Tibial artery (tissue), 4 donors: Measurements from ENCODE around the gene CPA3.

Experiments used
- DNase-seq, 2 donors: peaks; one replicate each; pipeline ENCODE4 v3.0.0-alpha.2; 2019
- H3K27ac ChIP-seq, 2 donors: fragments of 200-600 bp; sonication (generic) in 1 of 2; 1 replicate in 1 of 2; 2 replicates in 1 of 2; pipeline ENCODE4 v1.5.1; 2018 to 2019; ENCODE audit warnings: mild to moderate bottlenecking in 1 of 2
- H3K27me3 ChIP-seq, 2 donors: fragments of 200-600 bp; sonication (generic) in 1 of 2; one replicate each; pipeline versions ENCODE4 v1.5.1 to v1.6.0; 2016 to 2019
- H3K36me3 ChIP-seq, 3 donors: fragments of 200-600 bp; sonication (generic) in 2 of 3; one replicate each; pipeline ENCODE4 v1.5.1; 2016 to 2019; ENCODE audit warnings: mild to moderate bottlenecking in 2 of 3
- H3K4me1 ChIP-seq, 4 donors: fragments of 200-600 bp; sonication (generic) in 2 of 4; 1 replicate in 3 of 4; 2 replicates in 1 of 4; pipeline ENCODE4 v1.5.1; 2016 to 2019
- H3K4me3 ChIP-seq, 2 donors: fragments of 200-600 bp; sonication (generic) in 1 of 2; 1 replicate in 1 of 2; 2 replicates in 1 of 2; pipeline ENCODE4 v1.5.1; 2018 to 2019; ENCODE audit warnings: mild to moderate bottlenecking in 2 of 2
- H3K9me3 ChIP-seq, 3 donors: fragments of 200-600 bp; sonication (generic) in 1 of 3; one replicate each; pipeline ENCODE4 v1.5.1; 2016 to 2019
- CTCF ChIP-seq, 2 experiments: fragments of 200-600 bp in 1 of 2; fragments of 450-650 bp in 1 of 2; IDR thresholded peaks; one replicate each; pipeline ENCODE4 v1.5.1; 2017 to 2019; ENCODE audit warnings: antibody characterized with exemption in 2 of 2, mild to moderate bottlenecking in 1 of 2, moderate library complexity in 1 of 2
- intact Hi-C: fragments of 100-400 bp; cut with DNase I; formaldehyde crosslinking; loops from one replicate; pipeline ENCODE4 v1.15.0; 2023; ENCODE audit warnings: low total_unique reads

CPA3 gene

GRCh38 chr3:148823026-148823425 lies 42.1 kb upstream of the CPA3 start:
- Histone ChIP-seq H3K36me3 (no peaks in the 10 kb centered on the region), H3K4me3 (no peak overlapping the region), H3K27ac (no peak overlapping the region), H3K4me1 (no peaks in the 10 kb centered on the region), H3K27me3 (no peaks in the 10 kb centered on the region), H3K9me3 (peaks cover 0 to 4% (median 0%) of the 10 kb centered on the region in 3 donors)
- no peak for DNase-seq
- intact Hi-C loops: no loop called here
- TF ChIP-seq CTCF (IDR thresholded peaks at IDR 0.05): no peak

DNA sequence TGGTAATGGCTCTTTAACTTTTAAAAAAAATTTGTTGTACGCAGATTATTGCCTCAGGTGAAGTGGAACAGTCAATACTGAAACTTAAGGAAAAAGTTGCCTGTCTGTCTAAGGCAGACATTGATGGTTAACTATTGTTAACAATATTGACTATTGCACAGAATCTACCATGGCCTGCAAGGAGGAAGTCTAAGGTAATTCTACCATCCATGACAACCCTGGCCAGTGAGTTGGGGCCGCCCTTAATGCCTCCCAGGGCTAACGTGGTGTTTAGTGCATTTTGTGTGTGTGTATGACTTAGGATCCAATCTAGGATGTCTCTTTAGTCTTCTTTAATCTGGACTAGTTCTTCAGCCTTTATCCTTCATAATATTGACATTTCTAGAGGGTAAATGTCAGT lies 39.6 kb upstream of the CPA3 start:
- Histone ChIP-seq H3K4me3 (no peak overlapping the region), H3K4me1 (no peaks in the 10 kb centered on the region), H3K36me3 (no peaks in the 10 kb centered on the region), H3K27ac (no peak overlapping the region), H3K27me3 (no peaks in the 10 kb centered on the region), H3K9me3 (peaks cover 0 to 4% (median 0%) of the 10 kb centered on the region in 3 donors)
- DNase-seq: no peak
- intact Hi-C loops: no loop called here
- no peak for TF ChIP-seq CTCF (IDR thresholded peaks at IDR 0.05)

- Histone ChIP-seq H3K27ac (no peak within 1 kb of the TSS), H3K4me1 (no peaks in the 10 kb centered on the region)
These were observed 37.5 kb upstream of the CPA3 start, which contains the start of gene CPB1 for GRCh38 chr3:148827585-148827984. Gene CPB1 (plus strand): TSS chr3:148827811. CDS start chr3:148827824, 13 bp downstream.

DNA sequence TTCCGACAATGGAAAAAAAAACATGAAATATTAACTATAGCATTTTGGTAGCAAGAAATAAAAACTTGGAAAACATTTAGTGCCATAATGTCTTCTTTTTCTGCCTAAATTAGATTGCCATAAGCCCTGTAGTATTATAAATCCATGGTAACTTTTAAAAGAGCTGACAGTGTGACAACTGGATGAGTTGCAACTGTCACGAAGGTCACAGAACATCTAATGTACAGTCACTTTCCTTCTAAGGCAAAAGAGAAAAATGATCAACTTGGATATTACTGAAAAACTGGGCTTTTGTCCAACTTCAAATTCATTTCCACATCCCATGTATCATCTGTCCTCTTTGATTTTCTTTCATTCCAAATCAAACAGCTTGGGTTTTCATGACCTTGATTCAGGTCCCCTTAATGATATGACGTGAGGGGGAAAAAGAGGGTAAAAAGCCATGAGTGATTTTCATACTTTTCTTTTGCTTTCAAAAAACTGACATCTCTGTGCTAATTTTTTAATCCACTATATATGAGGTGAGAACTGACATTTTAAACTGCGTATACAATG lies 36.9 kb upstream of the CPA3 start:
- Histone ChIP-seq H3K9me3 (no peaks in the 10 kb centered on the region), H3K36me3 (no peaks in the 10 kb centered on the region), H3K4me1 (no peaks in the 10 kb centered on the region), H3K27ac (no peak overlapping the region), H3K27me3 (no peaks in the 10 kb centered on the region), H3K4me3 (no peak overlapping the region)
- no peak for DNase-seq
- no peak for TF ChIP-seq CTCF (IDR thresholded peaks at IDR 0.05)
- intact Hi-C loops: no loop called here

More at GRCh38 chr3:148827585-148827984, 37.5 kb upstream of the CPA3 start, which contains the start of gene CPB1:
- Histone ChIP-seq H3K36me3 (no peaks in the 10 kb centered on the region), H3K4me3 (no peak within 1 kb of the TSS), H3K9me3 (peaks cover 0 to under 1% (median 0%) of the 10 kb centered on the region in 3 donors), H3K27me3 (no peaks in the 10 kb centered on the region)
- no peak for TF ChIP-seq CTCF (IDR thresholded peaks at IDR 0.05)
- intact Hi-C loops: no loop called here
- DNase-seq: no peak

DNA sequence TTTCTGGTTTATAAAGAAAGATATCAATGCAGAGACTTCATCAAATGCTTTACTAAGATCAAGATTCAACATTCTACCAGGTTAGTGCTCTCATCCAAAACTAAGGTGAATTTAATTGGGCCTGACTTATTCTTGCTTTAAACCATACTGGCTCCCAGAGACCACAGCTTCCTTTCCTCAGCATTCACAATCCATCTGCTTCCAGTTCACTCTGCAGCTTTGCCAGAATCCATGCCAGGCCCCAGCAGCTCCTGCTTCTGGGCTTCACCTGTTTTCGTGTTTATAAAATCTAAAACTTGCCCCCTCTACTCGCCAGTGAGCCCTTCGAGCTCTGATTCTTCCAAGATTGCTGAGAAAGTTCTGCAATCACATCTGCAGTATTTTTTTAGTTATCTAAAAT lies 35.2 kb upstream of the CPA3 start:
- Histone ChIP-seq H3K4me3 (no peak overlapping the region), H3K27me3 (no peaks in the 10 kb centered on the region), H3K27ac (no peak overlapping the region), H3K36me3 (no peaks in the 10 kb centered on the region), H3K9me3 (no peaks in the 10 kb centered on the region), H3K4me1 (no peaks in the 10 kb centered on the region)
- intact Hi-C loops: no loop called here
- DNase-seq: no peak
- no peak for TF ChIP-seq CTCF (IDR thresholded peaks at IDR 0.05)

GRCh38 chr3:148833223-148833622 lies 31.9 kb upstream of the CPA3 start:
- H3K4me3 ChIP-seq: no peak overlapping the region
- DNase-seq: no peak
- H3K27me3 ChIP-seq: no peaks in the 10 kb centered on the region
- H3K4me1 ChIP-seq: no peaks in the 10 kb centered on the region
- H3K36me3 ChIP-seq: no peaks in the 10 kb centered on the region
- intact Hi-C loops: no loop called here
- no peaks in the 10 kb centered on the region for H3K9me3 ChIP-seq
- H3K27ac ChIP-seq: no peak overlapping the region
- no peak for TF ChIP-seq CTCF (IDR thresholded peaks at IDR 0.05)
